RCC 7860 (cell line): Measurements from ENCODE around the gene MRPS11.
"Not testable (repeated sequence)": the region's sequence is repeated elsewhere in the genome, so short reads cannot be mapped to it uniquely, and the experiment has no call there.

Experiments
- DNase-seq: peaks from one replicate; pipeline ENCODE4 v3.0.0-alpha.2; 2015; ENCODE audit warnings: low spot score
- FAIRE-seq: peaks from 2 replicates; lab custom pipeline; 2012; peaks lifted over from hg19 to GRCh38; lab: Jason Lieb, UNC

The MRPS11 gene

DNA sequence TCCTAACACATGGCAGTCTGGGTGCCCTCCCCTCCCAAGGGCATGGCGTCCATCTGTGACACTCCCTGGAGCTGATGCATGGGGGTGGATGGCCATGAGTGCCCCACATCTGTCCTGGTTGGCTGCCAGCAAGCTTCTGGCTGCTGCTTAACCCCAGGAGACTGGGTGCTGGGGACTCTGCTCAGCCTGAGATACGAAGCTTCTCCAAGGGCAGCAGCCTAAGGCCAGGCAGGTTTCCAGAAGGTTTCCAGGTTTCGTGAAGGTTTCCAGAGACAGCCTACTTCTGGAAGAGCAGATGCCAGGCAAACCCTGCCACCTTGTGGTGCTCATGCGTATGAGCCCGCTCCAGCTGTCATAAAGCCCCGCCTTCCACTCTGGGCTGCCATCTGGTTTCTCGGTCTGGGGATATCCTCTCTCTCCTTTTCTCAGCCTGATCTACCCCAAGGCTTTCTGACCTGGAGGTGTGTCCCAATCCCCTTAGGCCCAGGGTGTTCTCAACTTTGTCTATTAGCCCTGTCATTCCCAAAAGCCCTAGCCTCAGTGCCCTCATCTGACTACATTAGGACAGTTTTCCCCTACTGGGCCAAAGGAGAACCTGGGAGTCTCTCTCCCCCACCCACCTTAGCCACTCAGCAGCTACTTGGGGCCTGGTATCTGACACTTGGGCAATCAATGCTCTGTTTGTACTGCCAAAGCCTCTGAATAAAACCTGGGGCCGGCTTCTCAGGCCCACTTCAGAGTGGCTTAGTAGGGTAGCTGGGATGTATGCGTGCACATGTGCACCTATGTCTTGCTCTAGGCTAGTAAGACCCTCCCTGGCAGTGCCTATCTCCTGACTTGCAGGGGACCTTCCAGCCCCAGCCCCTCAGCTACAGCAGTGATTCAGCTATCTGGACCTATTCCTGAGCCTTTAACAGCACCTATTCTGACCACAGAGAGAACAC is 12.4 kb upstream of the MRPS11 start:
- no peak for FAIRE-seq

DNA sequence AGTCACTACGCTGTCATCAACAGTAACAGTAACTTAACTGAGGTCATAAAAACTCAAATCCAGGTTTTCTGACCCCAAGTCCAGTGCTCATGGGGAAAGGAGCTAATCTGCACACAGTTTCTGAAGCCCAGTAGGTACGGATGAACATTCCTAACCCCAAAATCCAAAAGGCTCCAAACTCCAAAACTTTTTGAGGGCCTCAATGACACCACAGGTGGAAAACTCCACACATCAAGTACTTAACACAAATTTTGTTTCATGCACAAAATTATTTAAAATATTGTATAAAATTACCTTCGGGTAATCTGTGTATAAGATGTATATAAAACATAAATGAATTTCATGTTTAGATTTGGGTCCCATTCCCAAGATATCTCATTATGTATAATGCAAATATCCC is 10.8 kb upstream of the MRPS11 start:
- FAIRE-seq: no peak
- no peak for DNase-seq

More for the DNA sequence above, 12.4 kb upstream of the MRPS11 start:
- peak; percentile 43 for DNase-seq

DNA sequence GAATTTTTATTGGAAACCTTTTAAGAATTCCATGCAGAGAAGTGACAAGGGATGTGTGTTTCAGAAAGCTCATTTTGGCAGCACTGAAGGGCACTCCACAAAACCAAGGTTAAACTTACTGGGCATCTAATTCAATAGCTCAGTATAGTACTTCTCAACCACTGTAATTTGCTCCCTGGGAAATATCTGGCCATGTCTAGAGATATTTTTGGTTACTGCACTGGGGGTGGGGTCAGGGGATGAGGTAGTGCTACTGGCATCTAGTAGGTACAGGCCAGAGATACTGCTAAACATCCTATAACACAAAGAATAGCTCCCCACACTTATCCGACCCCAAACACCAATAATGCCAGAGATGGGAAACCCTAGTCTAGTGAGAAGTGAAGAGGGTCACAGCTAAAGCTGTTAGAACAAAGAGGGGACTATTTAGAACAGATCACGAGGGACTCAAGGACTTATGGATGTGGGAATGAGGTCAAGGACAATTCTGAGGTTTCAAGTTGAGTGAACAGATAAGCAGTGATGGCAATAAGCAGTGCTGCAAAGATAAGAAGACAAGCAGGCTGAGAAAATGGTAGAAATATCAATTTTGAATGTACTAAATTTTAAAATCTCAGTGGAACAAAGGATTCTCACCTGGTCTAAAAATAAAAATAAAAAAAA is 3.5 kb upstream of the MRPS11 start:
- FAIRE-seq (no peak), DNase-seq (no peak)

DNA sequence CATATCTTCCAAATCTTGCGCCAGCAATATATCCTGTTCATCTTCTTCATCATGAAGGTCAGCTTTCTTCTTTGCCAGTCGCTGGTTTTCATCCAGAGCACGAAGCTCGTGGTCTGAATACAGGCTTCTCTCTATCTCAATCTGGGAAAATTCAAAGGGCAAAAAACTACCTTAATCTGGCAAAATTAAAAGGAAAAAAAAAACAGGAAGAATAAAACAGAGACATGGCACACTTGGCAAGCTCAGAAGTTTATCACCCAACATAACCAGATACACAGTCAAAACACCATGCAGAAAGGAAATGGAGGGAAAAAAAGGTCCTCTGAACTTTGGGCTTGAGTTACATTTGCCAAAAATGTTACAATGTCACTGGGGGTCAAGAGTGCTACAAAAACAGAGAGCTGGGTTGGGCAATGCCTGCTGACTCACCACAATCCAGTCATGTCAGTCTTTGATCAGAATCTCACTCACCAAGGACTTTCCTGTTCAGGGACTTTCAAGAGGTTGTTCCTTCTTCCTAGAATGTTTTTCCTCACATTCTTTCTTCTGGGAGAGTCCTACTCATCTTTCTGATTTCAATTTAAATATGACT is 1.8 kb upstream of the MRPS11 start:
- DNase-seq (peak; percentile 12), FAIRE-seq (no peak)

DNA sequence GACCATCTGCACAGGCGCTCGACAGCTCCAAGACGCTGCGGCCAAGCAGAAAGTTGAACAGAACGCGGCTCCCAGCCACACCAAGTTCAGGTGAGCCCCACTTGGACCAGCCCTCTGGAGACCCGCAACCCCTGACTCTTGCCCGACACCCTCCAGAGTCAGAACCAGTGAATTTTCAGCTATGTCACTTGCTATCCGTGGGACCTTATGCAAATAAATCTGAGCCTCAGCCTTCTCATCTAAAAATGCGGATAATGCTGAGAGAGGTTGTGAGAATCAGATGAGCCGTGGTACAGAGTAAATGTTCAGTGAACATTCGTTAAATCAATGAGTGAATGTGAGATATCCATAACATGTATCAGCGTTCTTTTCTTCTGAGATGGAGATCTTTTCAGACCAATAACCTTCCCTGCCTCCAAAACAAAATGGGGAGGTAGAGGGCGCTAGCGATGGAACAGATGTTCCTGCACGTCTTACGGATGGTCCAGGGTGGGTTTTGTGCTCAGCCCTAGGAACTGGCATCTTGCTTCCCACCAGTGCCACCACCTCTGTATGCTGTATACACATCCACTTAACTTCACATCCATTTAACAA is 524 bp downstream of the MRPS11 start:
- FAIRE-seq (no peak), DNase-seq (no peak)

DNA sequence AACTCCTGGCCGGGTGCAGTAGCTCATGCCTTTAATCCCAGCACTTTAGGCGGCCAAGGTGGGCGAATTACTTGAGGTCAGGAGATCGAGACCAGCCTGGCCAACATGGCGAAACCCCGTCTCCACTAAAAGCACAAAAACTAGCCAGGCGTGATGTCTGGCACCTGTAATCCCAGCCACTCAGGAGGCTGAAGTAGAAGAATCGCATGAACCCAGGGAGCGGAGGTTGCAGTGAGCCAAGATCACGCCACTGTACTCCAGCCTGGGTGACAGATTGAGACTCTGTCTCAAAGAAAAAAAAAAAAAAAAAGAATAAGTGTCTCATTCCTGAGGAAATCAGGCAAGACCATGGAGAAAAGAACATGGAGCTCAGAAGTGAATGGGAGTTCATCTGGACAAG is 1.2 kb downstream of the MRPS11 start:
- FAIRE-seq, DNase-seq: not testable (repeated sequence)

DNA sequence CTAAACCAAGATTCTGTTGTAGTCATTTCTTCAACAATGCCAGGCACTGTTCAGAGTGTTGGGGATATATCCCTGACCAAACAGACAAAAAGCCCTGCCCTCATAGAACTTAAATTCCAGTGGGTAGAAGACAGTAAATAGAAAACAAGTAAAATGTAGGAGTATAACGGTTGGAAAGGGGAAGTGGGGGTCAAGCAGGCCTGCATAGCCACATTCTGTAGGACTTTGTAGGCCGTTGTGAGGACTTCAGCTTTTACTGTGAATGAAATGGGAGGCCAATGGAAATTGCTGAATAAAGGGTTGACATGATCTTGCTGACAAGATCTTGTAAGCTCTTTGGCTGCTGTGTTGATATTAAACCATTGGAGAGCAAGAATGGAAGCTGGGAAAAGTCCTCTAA is 1.8 kb downstream of the MRPS11 start:
- FAIRE-seq (no peak), DNase-seq (no peak)

DNA sequence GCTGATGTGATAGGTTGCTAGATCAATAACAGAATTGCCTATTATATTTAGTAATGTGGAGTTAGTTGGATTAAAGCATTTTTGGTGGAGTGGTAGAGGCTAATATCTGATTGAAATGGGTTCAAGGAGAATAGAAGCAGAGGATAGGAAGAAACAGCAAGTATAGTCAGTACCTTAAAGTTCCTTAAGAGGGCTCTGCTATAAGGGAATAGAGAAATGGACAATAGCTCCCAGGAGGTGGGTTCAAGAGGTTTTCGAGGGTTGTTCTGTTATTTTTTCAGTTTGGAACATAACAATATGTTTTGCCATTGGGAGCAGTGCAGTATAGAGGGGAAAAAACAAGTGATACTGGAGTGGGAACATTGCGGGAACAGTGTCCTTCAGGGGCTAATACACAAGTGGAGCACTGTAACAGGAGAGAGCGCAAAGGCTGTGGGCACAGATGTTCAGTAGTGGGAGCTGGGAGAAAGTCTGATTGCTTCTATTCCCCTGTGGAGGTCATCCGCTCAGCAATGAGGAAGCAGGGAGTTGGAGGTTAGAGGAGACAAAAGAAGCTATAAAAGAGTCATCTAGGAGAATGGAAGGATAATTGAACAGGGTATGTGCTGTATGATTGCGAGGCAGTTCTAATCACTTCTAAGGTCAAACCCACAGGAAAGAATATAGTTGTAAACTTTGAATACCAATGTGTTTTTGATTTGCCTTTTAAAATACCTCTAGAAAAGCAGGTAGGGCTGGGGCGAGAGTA is 3.3 kb downstream of the MRPS11 start:
- no peak for DNase-seq
- no peak for FAIRE-seq

DNA sequence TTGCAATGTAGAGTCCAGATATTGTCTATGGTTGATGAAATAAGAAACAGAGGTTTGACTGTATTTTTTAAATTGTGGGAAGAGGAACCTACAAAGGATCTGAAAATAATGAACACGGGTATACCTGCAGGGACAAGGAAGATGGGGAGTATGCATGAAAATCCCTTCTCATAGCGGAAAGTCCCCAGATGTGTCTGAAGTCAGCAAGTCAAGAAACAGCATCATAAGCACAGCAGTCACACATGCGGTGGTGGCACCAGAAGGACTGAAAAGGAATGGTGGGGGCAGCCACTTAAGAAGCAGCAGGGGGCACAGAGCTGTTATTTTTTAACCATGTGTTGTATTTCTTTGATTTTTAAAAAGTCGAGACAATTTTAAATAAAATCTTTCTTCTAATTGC is 4.7 kb downstream of the MRPS11 start:
- no peak for DNase-seq
- no peak for FAIRE-seq

DNA sequence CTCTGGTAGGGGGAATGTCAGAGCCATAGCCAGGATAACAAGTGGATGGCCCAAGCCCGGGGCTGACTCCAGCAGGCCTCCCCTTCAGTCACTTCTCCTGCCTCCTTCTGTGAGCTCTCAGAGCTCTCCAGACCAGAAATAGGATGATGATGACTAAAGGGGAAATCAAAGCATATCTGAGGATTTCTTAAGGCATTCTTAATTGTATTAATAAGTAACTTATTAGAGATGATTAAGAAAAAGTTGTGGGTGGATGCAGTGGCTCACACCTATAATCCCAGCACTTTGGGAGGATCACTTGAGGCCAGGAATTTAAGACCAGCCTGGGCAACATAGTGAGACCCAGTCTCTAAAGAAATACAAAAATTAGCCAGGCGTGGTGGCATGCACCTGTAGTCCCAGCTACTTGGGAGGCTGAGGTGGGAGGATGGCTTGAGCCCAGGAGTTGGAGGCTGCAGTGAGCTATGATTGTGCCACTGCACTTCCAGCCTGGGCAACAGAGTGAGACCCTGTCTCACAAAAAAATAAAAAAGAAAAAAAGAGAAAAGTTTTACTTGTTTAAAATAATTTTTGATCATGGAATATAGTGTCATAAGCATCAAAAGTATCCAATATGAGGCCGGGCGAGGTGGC is 6.3 kb downstream of the MRPS11 start:
- FAIRE-seq: not testable (repeated sequence)

DNA sequence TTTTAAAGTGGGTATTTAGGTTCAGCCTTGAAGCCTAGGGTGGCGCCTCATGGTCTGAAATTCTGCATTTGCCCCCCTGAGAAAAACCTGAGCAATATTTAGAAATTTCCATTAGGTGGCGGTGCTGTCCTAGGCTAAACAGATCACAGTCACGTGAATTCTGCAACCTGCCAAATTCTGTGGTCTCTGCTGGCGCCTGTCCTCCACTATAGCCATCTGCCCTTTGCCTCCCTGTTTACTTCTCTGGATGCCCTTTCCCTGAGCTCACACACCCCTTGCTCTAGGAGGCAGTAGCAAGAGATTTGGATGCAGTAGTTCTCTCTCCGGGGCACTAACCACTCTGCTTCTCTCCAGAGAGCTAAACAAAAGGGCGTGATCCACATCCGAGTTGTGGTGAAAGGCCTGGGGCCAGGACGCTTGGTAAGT is 9.1 kb downstream of the MRPS11 start:
- no peak for FAIRE-seq
- no peak for DNase-seq

More for the DNA sequence above, 6.3 kb downstream of the MRPS11 start:
- DNase-seq: peak; percentile 46

DNA sequence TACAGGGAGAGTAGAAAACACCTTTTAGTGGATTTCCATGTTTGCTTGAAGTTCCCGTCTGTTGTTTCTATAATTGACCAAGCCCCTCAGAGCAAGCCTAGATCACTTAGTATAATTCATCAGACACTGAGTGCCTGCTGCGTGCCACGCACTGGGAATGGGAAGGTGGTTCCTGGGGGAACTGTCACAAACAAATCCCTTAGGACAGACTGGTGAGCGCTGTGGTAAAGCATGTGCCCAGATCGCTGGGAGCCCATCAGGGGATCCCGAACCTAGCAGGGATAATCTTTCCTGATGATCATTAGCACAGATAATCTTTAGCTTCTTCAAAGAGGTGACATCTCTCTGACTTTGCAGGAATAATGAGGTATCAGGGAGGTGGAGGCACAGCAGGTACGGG is 9.6 kb downstream of the MRPS11 start:
- FAIRE-seq (no peak), DNase-seq (no peak)

DNA sequence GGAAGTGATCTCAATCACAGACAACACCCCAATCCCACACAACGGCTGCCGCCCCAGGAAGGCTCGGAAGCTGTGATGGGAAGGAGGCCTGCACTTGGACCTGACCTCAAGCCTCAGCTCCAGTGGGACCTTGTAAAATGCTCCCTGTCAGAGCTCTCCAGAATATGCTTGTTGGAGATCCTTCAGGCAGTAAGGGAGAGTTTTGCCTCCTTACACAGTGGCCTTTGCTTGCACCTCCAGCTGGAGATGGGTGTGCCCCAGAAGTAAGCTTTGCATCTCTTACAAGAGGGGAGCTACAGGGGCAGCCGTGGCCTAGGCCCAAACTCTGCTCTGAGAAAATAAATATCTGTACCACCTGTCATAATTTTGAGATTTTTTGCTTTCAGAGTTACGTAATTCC is 10.4 kb downstream of the MRPS11 start:
- no peak for FAIRE-seq
- no peak for DNase-seq

DNA sequence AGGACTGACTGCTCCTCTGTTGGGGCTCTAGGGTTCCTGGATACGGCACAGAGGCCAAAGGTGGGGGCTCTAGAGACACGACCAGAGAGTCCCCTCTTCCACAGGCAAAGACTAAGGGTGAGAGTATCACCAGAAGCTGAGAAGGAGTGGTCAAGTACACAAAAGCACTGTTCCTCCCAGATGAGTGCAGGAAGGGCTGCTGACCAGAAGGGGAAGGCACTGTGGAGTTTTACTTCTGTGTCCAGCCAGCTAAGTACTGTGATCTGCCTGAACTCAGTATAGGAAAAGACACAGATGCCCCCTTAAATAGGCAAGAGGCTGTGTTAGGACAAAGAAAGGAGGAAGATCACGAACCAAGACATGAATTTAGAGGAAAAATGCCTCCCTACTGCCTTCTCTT is 11.7 kb downstream of the MRPS11 start:
- FAIRE-seq (no peak), DNase-seq (no peak)

DNA sequence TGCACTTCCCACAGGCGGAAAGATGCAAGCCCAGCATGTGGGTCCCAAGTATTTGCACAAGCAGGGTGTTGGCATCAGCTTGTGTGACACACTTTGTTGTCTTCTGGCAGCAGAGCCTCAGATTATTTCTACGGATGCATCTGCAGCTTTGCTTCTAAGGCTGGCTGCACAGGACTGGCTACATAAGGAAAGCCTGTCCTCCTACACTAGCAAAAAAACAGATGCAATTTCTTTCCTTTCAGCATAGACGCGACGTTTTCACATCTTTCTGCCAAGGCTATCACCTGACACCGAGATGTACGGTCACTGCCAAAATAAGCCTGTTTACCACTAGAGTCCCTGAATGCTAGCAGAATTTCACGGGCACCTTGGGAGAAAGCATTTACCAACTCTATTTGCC is 13.5 kb downstream of the MRPS11 start:
- FAIRE-seq: no peak

DNA sequence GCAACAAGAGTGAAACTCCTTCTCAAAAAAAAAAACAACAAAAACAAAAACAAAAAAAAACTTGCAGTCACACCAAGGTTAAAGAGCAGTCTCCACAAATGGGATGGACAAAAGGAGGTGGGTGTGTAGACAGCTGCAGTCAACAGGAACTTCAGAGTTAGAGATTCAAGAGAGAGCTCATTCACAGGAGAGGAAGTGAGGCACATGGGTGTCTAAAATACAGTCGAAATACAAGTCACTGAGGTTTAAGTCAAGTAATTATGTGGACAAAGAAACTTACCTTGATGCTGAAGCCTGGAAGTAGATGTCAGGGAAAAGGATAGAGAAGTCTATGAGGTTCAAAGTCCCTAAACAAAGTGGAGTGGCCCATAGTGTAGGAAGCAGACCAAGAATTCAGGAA is 14.8 kb downstream of the MRPS11 start:
- DNase-seq (no peak), FAIRE-seq (no peak)

More for the DNA sequence above, 13.5 kb downstream of the MRPS11 start:
- DNase-seq: no peak

DNA sequence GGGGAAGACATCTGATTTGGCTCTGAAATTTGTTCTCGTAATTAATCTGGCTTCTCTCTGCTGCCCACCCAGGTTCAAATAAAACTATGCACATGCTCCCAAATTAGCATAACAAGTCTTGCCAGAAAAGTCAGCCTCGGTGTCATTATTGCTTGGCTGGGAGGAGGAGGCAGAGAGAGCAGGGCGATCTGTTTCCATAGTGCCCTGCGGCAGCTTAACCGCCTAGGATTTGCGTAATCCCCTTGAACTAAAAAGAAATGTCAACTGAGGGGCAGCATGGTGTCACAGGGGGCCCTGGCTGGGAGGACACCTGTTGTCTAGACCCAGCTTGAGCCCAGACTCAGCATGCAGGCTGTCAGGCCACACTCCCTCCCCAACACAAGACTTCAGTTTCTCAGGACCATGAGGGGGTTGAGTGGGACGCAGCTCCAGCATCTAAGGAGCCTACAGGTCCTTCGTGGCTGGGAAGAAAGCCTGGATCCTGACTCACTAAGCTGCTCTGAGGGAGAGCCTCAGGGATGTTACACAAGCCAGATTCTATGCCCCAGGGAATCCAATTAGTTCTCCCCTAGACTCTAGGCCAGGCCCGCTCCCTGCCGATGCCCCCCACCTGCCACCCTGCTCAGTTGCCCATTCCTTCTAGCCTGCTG is 17.3 kb downstream of the MRPS11 start:
- FAIRE-seq (no peak), DNase-seq (no peak)

DNA sequence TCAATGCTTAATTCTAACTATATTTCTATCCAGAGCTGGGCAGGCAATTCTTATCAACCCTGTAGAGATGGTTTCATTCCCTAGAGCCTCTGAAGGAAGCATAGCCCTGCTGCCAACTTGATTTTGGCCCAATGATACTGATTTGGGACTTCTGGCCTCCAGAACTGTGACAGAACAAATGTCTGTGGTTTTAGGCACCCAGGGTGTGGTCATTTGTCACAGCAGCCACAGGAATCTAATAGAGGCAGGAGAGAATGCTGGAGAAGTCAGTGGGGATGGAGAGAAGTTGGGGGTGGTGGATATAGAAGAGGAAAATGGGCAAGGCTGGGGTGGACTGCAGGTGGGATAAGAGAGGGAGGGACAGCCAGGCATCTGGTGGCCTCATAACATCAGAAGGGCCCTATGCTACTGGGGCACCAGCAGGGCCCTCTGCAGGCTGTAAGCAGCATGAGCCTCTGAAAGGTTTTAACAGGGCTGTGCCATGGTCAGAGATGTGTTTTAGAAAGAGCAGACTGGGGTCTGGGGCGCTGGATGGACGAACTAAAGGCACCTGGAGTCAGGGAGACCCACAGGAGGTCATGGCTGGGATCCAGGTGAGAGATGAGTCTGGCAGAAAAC is 19.8 kb downstream of the MRPS11 start:
- no peak for FAIRE-seq

More for the DNA sequence above, 19.8 kb downstream of the MRPS11 start:
- DNase-seq: no peak
